8988T (cell line): ENCODE measurements around the gene STRN.
"Not testable (repeated sequence)": the region's sequence is repeated elsewhere in the genome, so short reads cannot be mapped to it uniquely, and the experiment has no call there.

Experiments
- DNase-seq: peaks from one replicate; pipeline ENCODE4 v3.0.0; 2011

STRN gene

GRCh38 chr2:36824683-36825082 is 141.7 kb downstream of the STRN start:
- DNase-seq = not testable (repeated sequence)

- no peak for DNase-seq
These were observed 142.1 kb downstream of the STRN start for GRCh38 chr2:36824273-36824672.

GRCh38 chr2:36823862-36824261 is 142.5 kb downstream of the STRN start:
- DNase-seq = no peak

GRCh38 chr2:36820942-36821605 is 145.3 kb downstream of the STRN start:
- no peak for DNase-seq

- no peak for DNase-seq
These were observed 147.1 kb downstream of the STRN start for GRCh38 chr2:36819095-36819711.

GRCh38 chr2:36818542-36818941 is 147.8 kb downstream of the STRN start:
- no peak for DNase-seq

GRCh38 chr2:36812196-36812595 is 154.1 kb downstream of the STRN start:
- peak; percentile 31 for DNase-seq

- no peak for DNase-seq
These were observed 155.3 kb downstream of the STRN start for GRCh38 chr2:36811071-36811470.

- DNase-seq = no peak
These were observed 157.3 kb downstream of the STRN start for GRCh38 chr2:36809069-36809445.

GRCh38 chr2:36808386-36809068 is 157.8 kb downstream of the STRN start:
- DNase-seq = no peak

GRCh38 chr2:36807223-36807886 is 159.0 kb downstream of the STRN start:
- no peak for DNase-seq

- DNase-seq = no peak
These were observed 160.6 kb downstream of the STRN start for GRCh38 chr2:36805635-36806224.

GRCh38 chr2:36802952-36803351 is 163.4 kb downstream of the STRN start:
- DNase-seq = no peak

GRCh38 chr2:36801088-36801487 is 165.2 kb downstream of the STRN start:
- no peak for DNase-seq

GRCh38 chr2:36800381-36800780 is 166.0 kb downstream of the STRN start:
- no peak for DNase-seq

GRCh38 chr2:36798724-36799123 is 167.6 kb downstream of the STRN start:
- no peak for DNase-seq

GRCh38 chr2:36797324-36798070 is 168.8 kb downstream of the STRN start:
- DNase-seq = no peak
